ENCODE data around the gene EDC4. TPM values are rescaled to one million over a fixed set of nuclear protein-coding genes. Genes with fewer than 3 reads are reported as not detected.
A peak's percentile ranks its signal among the peaks of the same experiment; 100 is the strongest.

The EDC4 gene
- total RNA-seq, 1 experiment from 2014 or later, result 85.3 TPM

DNA sequence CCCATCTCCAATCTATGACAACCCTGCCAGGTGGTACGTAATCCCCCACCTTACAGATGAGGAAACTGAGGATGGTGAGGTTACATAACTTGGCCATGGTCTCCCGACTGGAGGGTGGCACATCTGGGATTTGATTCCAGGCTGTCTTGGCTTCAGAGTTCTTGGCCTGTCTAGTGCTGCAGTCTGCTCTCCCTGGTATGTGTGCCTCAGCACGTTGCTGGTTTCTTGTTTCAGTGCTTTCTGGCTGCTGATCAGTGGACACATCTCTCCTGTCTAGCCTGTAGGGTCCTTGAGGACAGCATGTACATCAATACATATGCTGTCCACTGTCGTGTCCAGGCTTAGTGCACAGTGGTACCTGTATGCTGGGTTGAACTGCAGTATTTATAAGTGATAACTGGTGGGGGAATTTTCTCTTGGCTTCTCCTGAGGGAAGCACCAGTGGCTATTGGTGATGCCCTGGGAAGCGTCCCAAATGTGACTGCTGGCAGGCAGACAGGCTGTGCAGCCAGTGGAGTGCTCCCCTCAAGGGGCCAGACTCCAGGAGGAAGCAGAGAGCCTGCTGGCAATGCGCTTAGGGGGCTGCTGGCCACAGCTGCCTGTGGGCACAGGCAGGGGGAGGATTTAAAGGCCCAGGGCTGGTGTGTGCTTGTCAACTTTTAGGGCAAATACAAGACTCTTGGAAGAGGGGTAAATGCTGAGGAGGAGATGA is 44.4 kb downstream of the EDC4 start:
- Histone ChIP-seq H3K4me1 (ENCODE audit: control insufficient read depth, insufficient read depth, low read length) (no peaks in the 10 kb centered on the region; the same call in 1 of the 2 replicates), H3K27ac (ENCODE audit: low read length) (no peak overlapping the region), H3K9me3 (ENCODE audit: control insufficient read depth, insufficient read depth, low read depth, low read length) (no peaks in the 10 kb centered on the region), H3K36me3 (ENCODE audit: control insufficient read depth, insufficient read depth, low read length) (no peaks in the 10 kb centered on the region), H3K4me3 (ENCODE audit: low read depth in 2 of 2, low read length in 2 of 2) (no peak overlapping the region), H3K27me3 (ENCODE audit: control insufficient read depth, insufficient read depth, low read length) (no peaks in the 10 kb centered on the region)
- no peak for TF ChIP-seq POLR2AphosphoS5 (IDR thresholded peaks at IDR 0.05; ENCODE audit: low read depth, low read length)
- TF ChIP-seq SIN3A (IDR thresholded peaks at IDR 0.05; ENCODE audit: borderline replicate concordance, insufficient read depth, low read depth, low read length), result no peak
- TF ChIP-seq TCF7L2 (IDR thresholded peaks at IDR 0.05; ENCODE audit: low read depth, low read length), result no peak
- TF ChIP-seq, protein P1, sequence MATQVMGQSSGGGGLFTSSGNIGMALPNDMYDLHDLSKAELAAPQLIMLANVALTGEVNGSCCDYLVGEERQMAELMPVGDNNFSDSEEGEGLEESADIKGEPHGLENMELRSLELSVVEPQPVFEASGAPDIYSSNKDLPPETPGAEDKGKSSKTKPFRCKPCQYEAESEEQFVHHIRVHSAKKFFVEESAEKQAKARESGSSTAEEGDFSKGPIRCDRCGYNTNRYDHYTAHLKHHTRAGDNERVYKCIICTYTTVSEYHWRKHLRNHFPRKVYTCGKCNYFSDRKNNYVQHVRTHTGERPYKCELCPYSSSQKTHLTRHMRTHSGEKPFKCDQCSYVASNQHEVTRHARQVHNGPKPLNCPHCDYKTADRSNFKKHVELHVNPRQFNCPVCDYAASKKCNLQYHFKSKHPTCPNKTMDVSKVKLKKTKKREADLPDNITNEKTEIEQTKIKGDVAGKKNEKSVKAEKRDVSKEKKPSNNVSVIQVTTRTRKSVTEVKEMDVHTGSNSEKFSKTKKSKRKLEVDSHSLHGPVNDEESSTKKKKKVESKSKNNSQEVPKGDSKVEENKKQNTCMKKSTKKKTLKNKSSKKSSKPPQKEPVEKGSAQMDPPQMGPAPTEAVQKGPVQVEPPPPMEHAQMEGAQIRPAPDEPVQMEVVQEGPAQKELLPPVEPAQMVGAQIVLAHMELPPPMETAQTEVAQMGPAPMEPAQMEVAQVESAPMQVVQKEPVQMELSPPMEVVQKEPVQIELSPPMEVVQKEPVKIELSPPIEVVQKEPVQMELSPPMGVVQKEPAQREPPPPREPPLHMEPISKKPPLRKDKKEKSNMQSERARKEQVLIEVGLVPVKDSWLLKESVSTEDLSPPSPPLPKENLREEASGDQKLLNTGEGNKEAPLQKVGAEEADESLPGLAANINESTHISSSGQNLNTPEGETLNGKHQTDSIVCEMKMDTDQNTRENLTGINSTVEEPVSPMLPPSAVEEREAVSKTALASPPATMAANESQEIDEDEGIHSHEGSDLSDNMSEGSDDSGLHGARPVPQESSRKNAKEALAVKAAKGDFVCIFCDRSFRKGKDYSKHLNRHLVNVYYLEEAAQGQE (IDR thresholded peaks at IDR 0.05; ENCODE audit: insufficient read depth in 1 of 2, low read depth in 2 of 2, low read length in 1 of 2), result no peak
- TF ChIP-seq, protein P2, sequence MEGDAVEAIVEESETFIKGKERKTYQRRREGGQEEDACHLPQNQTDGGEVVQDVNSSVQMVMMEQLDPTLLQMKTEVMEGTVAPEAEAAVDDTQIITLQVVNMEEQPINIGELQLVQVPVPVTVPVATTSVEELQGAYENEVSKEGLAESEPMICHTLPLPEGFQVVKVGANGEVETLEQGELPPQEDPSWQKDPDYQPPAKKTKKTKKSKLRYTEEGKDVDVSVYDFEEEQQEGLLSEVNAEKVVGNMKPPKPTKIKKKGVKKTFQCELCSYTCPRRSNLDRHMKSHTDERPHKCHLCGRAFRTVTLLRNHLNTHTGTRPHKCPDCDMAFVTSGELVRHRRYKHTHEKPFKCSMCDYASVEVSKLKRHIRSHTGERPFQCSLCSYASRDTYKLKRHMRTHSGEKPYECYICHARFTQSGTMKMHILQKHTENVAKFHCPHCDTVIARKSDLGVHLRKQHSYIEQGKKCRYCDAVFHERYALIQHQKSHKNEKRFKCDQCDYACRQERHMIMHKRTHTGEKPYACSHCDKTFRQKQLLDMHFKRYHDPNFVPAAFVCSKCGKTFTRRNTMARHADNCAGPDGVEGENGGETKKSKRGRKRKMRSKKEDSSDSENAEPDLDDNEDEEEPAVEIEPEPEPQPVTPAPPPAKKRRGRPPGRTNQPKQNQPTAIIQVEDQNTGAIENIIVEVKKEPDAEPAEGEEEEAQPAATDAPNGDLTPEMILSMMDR (IDR thresholded peaks at IDR 0.05), result no peak
- CTCF ChIA-PET, result no interaction called here
- DNase-seq (ENCODE audit: low read depth, low spot score) (no peak), ATAC-seq (peak; percentile 22; the same call in 1 of the 2 replicates)
- in situ Hi-C loops (cut with HindIII; ENCODE audit: low pct_unique_long_range_greater_than_20kb, low sequenced_read_pairs), result no loop called here
- POLR2A ChIA-PET, result no interaction called here
- no TSS peak for BruUV-seq (replicated peaks)
- intact Hi-C loops (cut with micrococcal nuclease; ENCODE audit: unreplicated experiment), result no loop called here

GRCh38 chr16:67917852-67918236 is 45.0 kb downstream of the EDC4 start:
- H3K27ac ChIP-seq (ENCODE audit: low read length), result no peak overlapping the region
- intact Hi-C loops (cut with micrococcal nuclease; ENCODE audit: unreplicated experiment), result no loop called here
- POLR2A ChIA-PET, result no interaction called here

DNA sequence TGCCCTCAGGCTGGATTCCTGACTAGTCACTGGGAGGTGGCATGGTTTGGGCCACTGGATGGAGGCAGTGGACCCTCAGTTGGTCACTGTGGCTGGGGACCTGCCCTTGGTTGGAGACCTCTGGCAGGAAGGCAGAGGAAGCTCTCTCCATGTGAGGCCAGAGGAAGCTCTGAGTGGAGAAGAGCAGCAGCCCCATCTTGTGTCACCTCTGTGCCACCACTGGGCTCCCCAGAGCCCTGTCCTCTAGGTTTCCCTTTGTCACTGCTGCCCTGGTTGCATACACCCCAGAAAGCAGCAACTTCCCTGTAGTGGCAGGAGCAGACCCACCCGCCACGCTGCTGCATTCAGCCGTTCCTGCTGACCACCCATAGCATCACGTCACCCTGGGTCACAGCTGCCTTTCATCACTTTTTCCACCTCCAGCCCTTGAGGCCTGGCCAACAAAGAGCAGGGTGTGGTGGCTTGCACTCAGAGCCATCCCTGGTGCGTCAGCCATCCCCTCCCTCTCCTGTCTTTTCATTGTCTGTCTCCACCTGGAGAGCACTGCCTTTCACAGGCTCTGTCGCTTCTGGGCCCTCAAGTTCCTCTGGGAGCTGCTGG is 46.9 kb downstream of the EDC4 start:
- Histone ChIP-seq H3K4me1 (ENCODE audit: control insufficient read depth, insufficient read depth, low read length) (no peaks in the 10 kb centered on the region; the same call in 1 of the 2 replicates), H3K36me3 (ENCODE audit: control insufficient read depth, insufficient read depth, low read length) (no peaks in the 10 kb centered on the region), H3K27me3 (ENCODE audit: control insufficient read depth, insufficient read depth, low read length) (no peaks in the 10 kb centered on the region), H3K27ac (ENCODE audit: low read length) (no peak overlapping the region), H3K9me3 (ENCODE audit: control insufficient read depth, insufficient read depth, low read depth, low read length) (no peaks in the 10 kb centered on the region), H3K4me3 (ENCODE audit: low read depth in 2 of 2, low read length in 2 of 2) (no peak overlapping the region)
- DNase-seq (ENCODE audit: low read depth, low spot score) (no peak), ATAC-seq (no peak)
- TF ChIP-seq, protein P1 (IDR thresholded peaks at IDR 0.05; ENCODE audit: insufficient read depth in 1 of 2, low read depth in 2 of 2, low read length in 1 of 2), result no peak
- TF ChIP-seq TCF7L2 (IDR thresholded peaks at IDR 0.05; ENCODE audit: low read depth, low read length) (no peak), POLR2AphosphoS5 (IDR thresholded peaks at IDR 0.05; ENCODE audit: low read depth, low read length) (no peak), SIN3A (IDR thresholded peaks at IDR 0.05; ENCODE audit: borderline replicate concordance, insufficient read depth, low read depth, low read length) (no peak)
- TF ChIP-seq, protein P2 (IDR thresholded peaks at IDR 0.05), result no peak
- intact Hi-C loops (cut with micrococcal nuclease; ENCODE audit: unreplicated experiment), result no loop called here
- ChIA-PET POLR2A (no interaction called here), CTCF (no interaction called here)
- no TSS peak for BruUV-seq (replicated peaks)
- in situ Hi-C loops (cut with HindIII; ENCODE audit: low pct_unique_long_range_greater_than_20kb, low sequenced_read_pairs), result no loop called here

More at GRCh38 chr16:67917852-67918236, 45.0 kb downstream of the EDC4 start:
- H3K36me3 ChIP-seq (ENCODE audit: control insufficient read depth, insufficient read depth, low read length), result no peaks in the 10 kb centered on the region
- in situ Hi-C loops (cut with HindIII; ENCODE audit: low pct_unique_long_range_greater_than_20kb, low sequenced_read_pairs), result no loop called here
- CTCF ChIA-PET, result no interaction called here
- H3K4me3 ChIP-seq (ENCODE audit: low read depth in 2 of 2, low read length in 2 of 2), result no peak overlapping the region
- DNase-seq (ENCODE audit: low read depth, low spot score), result peak; percentile 47
- TF ChIP-seq POLR2AphosphoS5 (IDR thresholded peaks at IDR 0.05; ENCODE audit: low read depth, low read length) (no peak), TCF7L2 (IDR thresholded peaks at IDR 0.05; ENCODE audit: low read depth, low read length) (no peak)
- no peaks in the 10 kb centered on the region for H3K27me3 ChIP-seq (ENCODE audit: control insufficient read depth, insufficient read depth, low read length)
- no TSS peak for BruUV-seq (replicated peaks)
- no peaks in the 10 kb centered on the region for H3K9me3 ChIP-seq (ENCODE audit: control insufficient read depth, insufficient read depth, low read depth, low read length)
- H3K4me1 ChIP-seq (ENCODE audit: control insufficient read depth, insufficient read depth, low read length), result no peaks in the 10 kb centered on the region; the same call in 1 of the 2 replicates
- ATAC-seq, result peak; percentile 52; the same call in 1 of the 2 replicates

Measured in Panc1 (cell line).